Erythroblast (primary cell): ENCODE measurements around the gene PDLIM4.

ENCODE experiments used
- GATA1 ChIP-seq: IDR thresholded peaks from 2 replicates; pipeline ENCODE4 v1.6.1; 2011; ENCODE audit warnings: low read depth, mild to moderate bottlenecking, control low read depth, low read length, moderate library complexity
- POLR2A ChIP-seq: IDR thresholded peaks from 2 replicates; pipeline ENCODE4 v1.6.1; 2011; ENCODE audit warnings: mild to moderate bottlenecking, low read length

DNA sequence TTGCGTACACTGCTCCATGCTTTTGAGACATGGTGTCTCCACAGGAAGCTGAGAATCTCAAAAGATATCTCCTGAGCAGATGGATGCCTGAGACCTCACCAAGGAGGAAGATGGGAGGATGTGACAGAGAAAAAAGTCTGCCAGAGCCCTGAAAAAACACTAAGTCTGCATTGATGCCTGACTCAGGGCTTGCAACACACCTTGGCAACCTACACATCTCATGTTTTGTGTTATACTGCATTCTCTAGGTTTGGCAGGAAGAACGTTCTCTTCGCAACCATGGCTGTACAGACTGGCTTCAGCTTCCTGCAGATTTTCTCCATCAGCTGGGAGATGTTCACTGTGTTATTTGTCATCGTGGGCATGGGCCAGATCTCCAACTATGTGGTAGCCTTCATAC lies 55.9 kb downstream of the PDLIM4 start:
- TF ChIP-seq POLR2A = no peak
- no peak for TF ChIP-seq GATA1
